CD4-positive, alpha-beta T cell treated with Interleukin-15 for 1 hour (primary cell): Measurements from ENCODE around the gene RUNX2.

Source experiments
- DNase-seq: peaks from one replicate; pipeline ENCODE4 v3.0.0-alpha.2; 2020

Gene RUNX2

DNA sequence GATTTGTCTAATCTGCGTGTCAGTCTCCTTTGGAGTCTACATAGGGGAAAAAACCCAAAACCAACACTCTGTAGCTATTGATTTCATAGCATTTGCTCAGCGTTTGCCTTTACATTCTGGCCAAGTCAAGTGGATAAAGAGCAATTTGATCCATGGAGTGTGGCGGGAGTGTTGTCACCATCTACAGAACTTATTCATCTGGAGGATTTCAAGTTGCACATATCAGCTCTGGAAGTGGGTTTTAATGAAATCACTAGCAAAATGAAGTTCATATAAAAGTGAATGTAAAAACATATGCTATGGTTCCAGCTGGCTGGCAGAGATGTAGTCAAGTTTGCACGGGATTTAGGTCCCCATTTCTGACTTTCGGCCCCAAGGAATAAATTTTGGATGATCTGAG, 269.3 kb downstream of the RUNX2 start:
- DNase-seq = no peak

DNA sequence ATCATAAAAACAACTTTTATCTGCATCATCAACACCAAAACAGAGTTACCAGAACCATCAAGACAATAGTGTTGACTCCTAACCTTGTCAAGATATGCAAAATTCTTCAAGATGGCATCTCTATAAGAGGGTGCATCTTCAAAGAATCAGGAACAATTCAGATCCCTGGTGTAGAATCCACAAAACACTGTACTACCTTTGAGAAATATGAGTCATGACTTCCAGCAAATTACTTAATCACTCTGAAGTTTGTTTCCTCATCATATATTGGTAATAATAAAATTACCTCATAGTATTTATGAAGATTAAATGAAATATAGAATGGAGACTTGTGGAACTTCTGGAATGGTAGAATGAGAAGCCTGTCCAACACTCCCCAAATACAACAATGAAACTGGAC, 270.9 kb downstream of the RUNX2 start:
- no peak for DNase-seq

- DNase-seq = no peak
Observed at GRCh38 chr6:45605971-45606370, 277.8 kb downstream of the RUNX2 start.

GRCh38 chr6:45606831-45607400, 278.8 kb downstream of the RUNX2 start:
- no peak for DNase-seq

DNA sequence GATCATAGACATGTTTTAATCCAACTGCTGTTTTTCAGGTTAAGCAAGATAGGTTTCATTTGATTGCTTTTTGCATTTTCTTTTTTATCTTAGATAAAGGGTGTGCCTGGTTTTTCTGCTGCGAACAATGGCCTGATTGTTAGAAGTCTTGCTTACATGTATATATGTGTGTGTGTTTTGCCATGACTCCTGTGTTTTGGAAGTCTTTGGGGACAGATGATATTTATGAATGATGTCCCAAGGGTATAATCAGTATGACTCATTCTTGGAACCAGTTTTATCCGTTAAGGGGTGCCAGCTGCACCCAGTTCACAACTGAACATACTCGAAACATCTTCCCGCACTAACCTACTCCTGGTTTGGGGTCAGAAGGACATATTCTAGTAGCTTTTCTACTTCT, 279.7 kb downstream of the RUNX2 start:
- no peak for DNase-seq

DNA sequence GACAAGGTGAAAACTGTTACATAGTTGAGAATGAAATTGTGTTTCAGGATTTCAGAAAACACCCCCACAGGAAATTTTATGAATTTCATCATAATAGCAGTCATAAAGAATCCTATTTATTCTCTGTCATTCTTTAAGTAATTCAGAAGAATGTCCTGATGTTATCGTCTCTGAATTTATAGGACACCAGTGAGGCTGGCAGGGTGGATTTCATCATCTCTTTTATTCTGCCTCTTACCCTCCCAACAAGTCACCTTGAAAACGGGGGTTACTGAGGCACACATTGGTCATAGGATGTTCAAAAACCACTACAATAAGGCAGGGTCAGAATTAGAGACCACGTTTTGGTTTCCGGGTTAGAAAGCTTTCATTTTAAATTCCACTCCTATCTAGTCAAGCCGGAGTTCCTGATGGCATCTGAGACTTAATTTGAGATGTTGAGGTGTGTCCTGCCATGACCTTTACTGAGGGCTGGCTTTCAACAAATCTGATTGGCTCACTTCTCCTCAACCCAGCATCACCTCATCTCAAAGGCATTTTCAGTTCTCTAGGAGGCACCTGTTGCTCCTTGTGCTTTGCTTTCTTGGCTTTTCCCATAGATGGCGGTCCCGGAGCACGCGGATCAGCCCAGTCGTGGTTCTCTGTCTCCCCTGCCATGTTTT, 280.3 kb downstream of the RUNX2 start:
- no peak for DNase-seq

- no peak for DNase-seq
Observed at GRCh38 chr6:45609141-45609638, 281.1 kb downstream of the RUNX2 start.

GRCh38 chr6:45610374-45610773, 282.2 kb downstream of the RUNX2 start:
- DNase-seq = no peak

- no peak for DNase-seq
Observed at GRCh38 chr6:45610832-45611231, 282.7 kb downstream of the RUNX2 start.

- no peak for DNase-seq
Observed at GRCh38 chr6:45611491-45611890, 283.4 kb downstream of the RUNX2 start.

DNA sequence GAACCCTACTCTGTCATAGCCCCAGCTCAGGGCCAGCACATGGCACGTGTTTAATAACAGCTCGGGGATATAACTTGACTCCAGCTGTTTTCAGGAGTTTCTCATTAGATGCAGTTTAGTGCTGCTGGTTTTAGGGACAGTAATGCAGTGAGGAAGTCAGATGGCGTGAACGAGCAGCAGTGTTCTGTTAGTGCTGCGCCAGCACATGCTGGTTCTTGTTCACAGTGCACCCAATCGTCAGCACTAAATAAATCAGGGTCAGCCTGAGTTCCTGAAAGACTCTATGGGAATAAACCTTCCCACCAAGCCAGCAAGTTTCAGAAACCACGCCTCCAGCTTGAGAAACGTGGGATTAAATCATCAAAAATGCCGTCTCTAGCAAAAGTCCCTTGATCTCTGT, 285.5 kb downstream of the RUNX2 start:
- no peak for DNase-seq

DNA sequence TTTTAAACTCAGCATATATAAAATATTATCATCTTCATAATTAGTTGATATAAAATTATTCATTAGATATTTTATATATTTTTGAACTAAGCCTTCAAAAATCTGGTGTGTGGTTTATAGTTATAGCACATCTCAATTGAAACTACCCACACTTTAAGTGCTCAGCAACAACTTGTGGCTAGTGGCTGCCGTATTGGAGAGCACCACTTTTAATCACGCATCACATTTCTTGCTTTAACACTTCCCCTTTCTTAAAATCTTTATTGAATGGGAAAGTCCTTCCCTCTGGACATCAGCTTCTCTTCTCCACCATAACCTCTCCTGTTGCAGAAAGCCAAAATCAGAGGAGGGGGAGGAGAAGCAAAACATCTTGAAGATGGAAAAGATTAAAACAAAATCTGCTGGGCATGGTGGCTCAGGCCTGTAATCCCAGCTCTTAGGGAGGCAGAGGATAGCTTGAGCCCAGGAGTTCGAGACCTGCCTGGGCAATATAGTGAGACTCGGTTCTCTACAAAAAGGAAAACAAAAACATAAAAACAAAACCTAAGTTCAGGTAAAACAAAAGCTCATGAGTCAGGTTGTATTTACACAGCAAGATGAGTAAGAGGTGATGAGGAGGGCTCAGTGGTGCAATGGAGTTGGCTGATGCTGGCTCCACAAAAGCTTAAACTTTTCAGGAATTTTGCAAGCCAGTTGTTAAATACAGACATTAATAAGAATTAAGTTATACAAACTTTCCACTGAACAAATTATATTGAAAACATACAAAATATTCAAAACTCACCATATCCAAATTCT, 286.6 kb downstream of the RUNX2 start:
- DNase-seq = no peak

- no peak for DNase-seq
Observed at GRCh38 chr6:45616209-45616608, 288.1 kb downstream of the RUNX2 start.

DNA sequence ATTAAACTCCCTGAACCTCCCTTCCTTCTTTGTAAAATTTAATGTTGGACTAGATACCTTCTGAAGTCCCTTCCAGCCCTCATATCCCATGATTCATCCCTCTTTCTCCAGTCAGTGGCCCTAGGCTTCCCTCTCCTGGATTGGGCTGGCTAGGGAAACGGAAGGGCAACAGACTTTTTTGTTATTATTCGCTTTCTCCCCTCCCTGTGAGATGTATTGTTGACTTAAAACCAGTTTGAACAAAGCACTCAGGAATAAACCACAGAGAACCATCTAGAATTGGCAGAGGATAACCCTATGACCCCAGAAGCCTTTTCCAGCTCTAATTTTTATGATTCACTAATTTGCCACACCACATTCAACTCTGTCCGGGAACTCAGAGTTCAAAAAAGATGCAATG, 289.3 kb downstream of the RUNX2 start:
- no peak for DNase-seq

DNA sequence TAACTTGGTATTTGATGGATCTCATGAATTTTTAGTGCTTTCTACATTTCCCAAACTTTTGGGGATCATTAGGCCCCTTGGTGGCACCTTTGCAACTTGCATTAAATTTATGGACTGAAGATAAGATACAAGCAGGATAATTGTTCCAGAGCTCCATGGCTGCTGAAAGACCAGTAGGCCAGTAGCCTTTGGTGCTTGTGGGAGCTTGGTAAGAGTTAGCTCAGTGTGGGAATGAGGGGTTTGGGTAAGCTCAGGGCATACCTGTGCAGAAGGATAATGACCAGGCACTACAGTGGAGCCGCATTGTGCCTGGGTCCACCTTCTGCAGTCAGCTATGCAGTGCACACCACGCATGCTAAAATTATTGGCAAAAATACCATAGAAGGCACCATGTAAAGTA, 290.1 kb downstream of the RUNX2 start:
- DNase-seq = no peak

DNA sequence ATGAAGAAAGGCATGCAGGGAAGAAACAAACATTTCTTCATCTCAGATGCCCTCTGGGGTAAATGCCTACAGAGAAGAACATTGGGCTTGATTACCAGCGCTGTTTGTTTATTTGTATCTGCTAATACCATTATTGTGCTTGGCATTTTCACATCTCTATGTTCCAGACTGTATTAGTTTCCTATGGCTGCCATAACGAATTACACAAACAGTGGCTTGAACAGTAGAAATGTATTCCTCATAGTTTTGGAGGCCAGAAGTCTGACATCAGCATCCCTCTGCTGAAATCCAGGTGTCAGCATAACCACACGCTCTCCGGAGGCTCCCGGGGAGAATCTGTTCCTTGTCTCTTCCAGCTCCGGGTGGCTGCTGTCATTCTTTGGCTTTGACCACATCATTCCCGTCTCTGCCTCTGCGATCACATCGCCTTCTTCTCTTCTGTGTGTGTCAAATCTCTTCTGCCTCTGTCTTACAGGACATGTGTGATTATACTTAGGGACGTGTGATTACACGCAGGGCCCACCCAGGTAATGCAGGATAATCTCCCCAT, 291.2 kb downstream of the RUNX2 start:
- no peak for DNase-seq

DNA sequence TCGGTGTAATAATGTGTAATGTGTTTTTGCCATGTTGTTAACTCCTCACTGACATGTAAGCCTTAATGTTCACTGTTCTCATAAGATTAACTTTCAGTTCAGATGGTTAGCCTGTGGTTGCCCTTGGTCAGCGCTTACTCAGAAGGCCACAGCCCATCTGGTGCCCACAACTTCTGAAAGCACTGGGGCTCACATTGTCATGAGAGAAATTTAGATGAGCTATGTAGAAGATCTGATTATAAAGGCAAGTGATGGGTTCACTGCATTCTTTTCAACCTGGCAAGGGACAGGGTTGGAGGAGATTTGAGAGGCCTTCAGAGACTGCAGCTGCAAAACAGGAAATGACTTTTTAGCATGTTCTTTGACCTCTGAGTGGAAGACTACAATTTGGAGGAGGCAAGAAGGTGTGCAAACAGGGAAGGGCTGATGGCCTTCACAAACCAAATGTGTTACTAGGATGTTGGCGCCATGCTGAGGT, 291.9 kb downstream of the RUNX2 start:
- DNase-seq = no peak

DNA sequence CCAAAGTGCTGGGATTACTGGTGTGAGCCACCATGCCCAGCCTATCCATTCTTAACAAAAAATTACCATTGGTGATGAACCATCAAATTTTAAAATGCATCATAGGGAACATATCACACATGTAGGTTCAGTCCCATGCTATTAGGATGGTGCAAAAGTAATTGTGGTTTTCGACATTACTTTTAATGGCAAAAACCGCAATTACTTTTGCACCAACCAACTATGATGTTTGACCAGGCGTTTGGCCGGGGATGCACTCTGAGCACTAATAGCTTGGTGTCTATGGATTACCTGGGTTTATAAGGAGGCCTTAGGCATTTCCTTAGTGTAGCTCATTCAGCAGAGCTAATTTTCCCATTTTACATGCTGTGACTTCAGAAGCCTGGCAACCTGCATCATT, 296.1 kb downstream of the RUNX2 start:
- DNase-seq = no peak

GRCh38 chr6:45625191-45625664, 297.1 kb downstream of the RUNX2 start:
- no peak for DNase-seq

- DNase-seq = no peak
Observed at GRCh38 chr6:45626087-45626891, 298.2 kb downstream of the RUNX2 start.

DNA sequence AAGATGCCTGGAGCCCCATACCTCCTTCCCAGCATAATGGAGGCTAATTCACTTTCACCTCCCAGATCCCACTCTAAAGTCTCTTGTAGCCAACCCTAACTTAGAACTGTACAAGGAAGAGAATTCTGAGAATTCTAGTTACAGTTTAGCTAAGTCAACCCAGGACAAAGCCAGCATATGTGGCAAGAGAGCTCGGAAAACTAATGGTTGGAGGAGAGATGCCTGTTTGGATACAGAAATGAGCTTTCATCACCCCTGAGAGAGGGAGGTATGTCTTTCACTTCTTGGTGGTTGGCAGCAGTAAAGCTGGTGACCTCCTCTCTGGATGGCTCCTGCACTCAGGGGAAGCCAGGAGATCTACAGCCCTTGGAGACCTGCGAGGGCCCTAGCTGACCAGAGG, 302.2 kb downstream of the RUNX2 start:
- DNase-seq = no peak

GRCh38 chr6:45630801-45631200, 302.7 kb downstream of the RUNX2 start:
- no peak for DNase-seq

DNA sequence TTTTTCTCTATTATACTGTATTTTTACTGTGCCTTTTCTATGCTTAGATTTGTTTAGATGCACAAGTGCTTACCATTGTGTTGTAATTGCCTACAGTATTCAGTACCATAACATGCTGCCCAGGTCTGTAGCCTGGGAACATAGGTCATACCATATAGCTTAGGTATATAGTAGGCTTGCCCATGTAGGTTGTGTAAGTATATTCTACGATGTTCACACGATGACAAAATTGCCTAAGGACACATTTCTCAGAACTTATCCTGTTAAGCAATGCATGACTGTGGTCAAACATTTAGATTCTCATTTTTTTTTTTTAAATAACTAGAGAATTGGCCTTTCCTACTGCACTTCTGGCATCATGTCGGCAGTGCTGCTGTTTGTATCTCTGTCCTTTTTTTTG, 303.3 kb downstream of the RUNX2 start:
- no peak for DNase-seq
